Mucosa of stomach (tissue), 1 donor: ENCODE measurements around the gene RGPD3.

Source experiments
- H3K27me3 ChIP-seq: one replicate; pipeline ENCODE4 v1.7.0; 2013; ENCODE audit warnings: mild to moderate bottlenecking, low read length; ENCODE audit not compliant: control insufficient read depth, insufficient read depth
- H3K36me3 ChIP-seq: one replicate; pipeline ENCODE4 v1.7.0; 2013; ENCODE audit warnings: low read length; ENCODE audit not compliant: control insufficient read depth, insufficient read depth
- H3K4me1 ChIP-seq: one replicate; pipeline ENCODE4 v1.7.0; 2013; ENCODE audit warnings: mild to moderate bottlenecking, low read length; ENCODE audit not compliant: control insufficient read depth, insufficient read depth
- H3K4me3 ChIP-seq: one replicate; pipeline ENCODE4 v1.7.0; 2013; ENCODE audit warnings: low read length
- H3K9ac ChIP-seq: one replicate; pipeline ENCODE4 v1.7.0; 2013; ENCODE audit warnings: mild to moderate bottlenecking, low read length, moderate library complexity
- H3K9me3 ChIP-seq: one replicate; pipeline ENCODE4 v1.7.0; 2013; ENCODE audit warnings: mild to moderate bottlenecking, low read length, moderate library complexity; ENCODE audit not compliant: control insufficient read depth
- donor health status: Pancreatic carcinoma.

Gene RGPD3

GRCh38 chr2:106358081-106358480, 110.1 kb downstream of the RGPD3 start:
- Histone ChIP-seq H3K9me3 (no peaks in the 10 kb centered on the region), H3K36me3 (no peaks in the 10 kb centered on the region), H3K9ac (no peak overlapping the region), H3K4me3 (no peak overlapping the region), H3K4me1 (peaks cover 7% of the 10 kb centered on the region), H3K27me3 (no peaks in the 10 kb centered on the region)

GRCh38 chr2:106356291-106356690, 111.9 kb downstream of the RGPD3 start:
- no peak overlapping the region for H3K4me3 ChIP-seq
- H3K27me3 ChIP-seq = no peaks in the 10 kb centered on the region
- H3K36me3 ChIP-seq = no peaks in the 10 kb centered on the region
- H3K9ac ChIP-seq = no peak overlapping the region
- H3K9me3 ChIP-seq = no peaks in the 10 kb centered on the region
- H3K4me1 ChIP-seq = peaks cover 7% of the 10 kb centered on the region

GRCh38 chr2:106353676-106354075, 114.5 kb downstream of the RGPD3 start:
- Histone ChIP-seq H3K9me3 (no peaks in the 10 kb centered on the region), H3K4me1 (peaks cover 7% of the 10 kb centered on the region), H3K36me3 (no peaks in the 10 kb centered on the region), H3K9ac (no peak overlapping the region), H3K4me3 (no peak overlapping the region), H3K27me3 (no peaks in the 10 kb centered on the region)

- Histone ChIP-seq H3K27me3 (no peaks in the 10 kb centered on the region), H3K4me1 (peaks cover 5% of the 10 kb centered on the region), H3K9me3 (no peaks in the 10 kb centered on the region), H3K9ac (no peak overlapping the region), H3K4me3 (no peak overlapping the region), H3K36me3 (no peaks in the 10 kb centered on the region)
Observed at GRCh38 chr2:106350980-106351379, 117.2 kb downstream of the RGPD3 start.

- Histone ChIP-seq H3K27me3 (no peaks in the 10 kb centered on the region), H3K4me1 (no peaks in the 10 kb centered on the region), H3K36me3 (no peaks in the 10 kb centered on the region)
Observed at GRCh38 chr2:106344302-106344701, 123.9 kb downstream of the RGPD3 start.

GRCh38 chr2:106343274-106343673, 124.9 kb downstream of the RGPD3 start:
- Histone ChIP-seq H3K4me1 (no peaks in the 10 kb centered on the region), H3K27me3 (no peaks in the 10 kb centered on the region), H3K36me3 (no peaks in the 10 kb centered on the region), H3K4me3 (no peak overlapping the region), H3K9me3 (no peaks in the 10 kb centered on the region), H3K9ac (no peak overlapping the region)

More at GRCh38 chr2:106344302-106344701, 123.9 kb downstream of the RGPD3 start:
- no peaks in the 10 kb centered on the region for H3K9me3 ChIP-seq
- no peak overlapping the region for H3K9ac ChIP-seq
- no peak overlapping the region for H3K4me3 ChIP-seq

GRCh38 chr2:106342831-106343251, 125.4 kb downstream of the RGPD3 start:
- no peak overlapping the region for H3K4me3 ChIP-seq
- H3K36me3 ChIP-seq = no peaks in the 10 kb centered on the region
- H3K4me1 ChIP-seq = no peaks in the 10 kb centered on the region
- H3K9ac ChIP-seq = no peak overlapping the region
- no peaks in the 10 kb centered on the region for H3K27me3 ChIP-seq
- no peaks in the 10 kb centered on the region for H3K9me3 ChIP-seq

GRCh38 chr2:106341666-106342065, 126.5 kb downstream of the RGPD3 start:
- no peak overlapping the region for H3K9ac ChIP-seq
- H3K27me3 ChIP-seq = no peaks in the 10 kb centered on the region
- no peak overlapping the region for H3K4me3 ChIP-seq
- no peaks in the 10 kb centered on the region for H3K9me3 ChIP-seq
- H3K36me3 ChIP-seq = no peaks in the 10 kb centered on the region
- no peaks in the 10 kb centered on the region for H3K4me1 ChIP-seq
